ENCODE measurements around the gene CHST5. TPM values are rescaled to one million over a fixed set of nuclear protein-coding genes. Genes with fewer than 3 reads are reported as not detected.

Gene CHST5
- total and polyA plus RNA-seq, 2 experiments from 2014 or later: not detected

DNA sequence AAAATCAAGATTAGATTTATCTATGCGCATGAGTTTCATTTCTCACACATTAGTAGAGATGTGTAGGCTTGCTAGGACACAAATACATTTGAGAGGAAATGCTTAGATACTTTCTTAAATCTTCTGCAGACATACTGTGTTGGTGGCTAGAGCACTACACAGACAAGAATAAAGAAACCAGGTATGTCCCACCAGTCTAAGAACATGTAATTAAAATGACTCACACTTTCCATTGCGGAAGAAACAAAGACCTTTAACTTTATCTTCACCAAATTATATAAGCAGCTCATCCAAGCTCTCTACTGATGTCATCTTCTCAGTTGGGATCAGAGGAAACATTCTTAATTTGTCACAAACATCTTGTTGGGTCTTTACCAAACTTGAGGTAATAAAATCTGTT lies 42.8 kb upstream of the CHST5 start:
- TF ChIP-seq EZH2 (IDR thresholded peaks at IDR 0.05; ENCODE audit: borderline replicate concordance) (no peak), EZH2phosphoT487 (IDR thresholded peaks at IDR 0.05; ENCODE audit: low read depth, severe bottlenecking, unreplicated experiment) (no peak)
- TF ChIP-seq, protein P1, sequence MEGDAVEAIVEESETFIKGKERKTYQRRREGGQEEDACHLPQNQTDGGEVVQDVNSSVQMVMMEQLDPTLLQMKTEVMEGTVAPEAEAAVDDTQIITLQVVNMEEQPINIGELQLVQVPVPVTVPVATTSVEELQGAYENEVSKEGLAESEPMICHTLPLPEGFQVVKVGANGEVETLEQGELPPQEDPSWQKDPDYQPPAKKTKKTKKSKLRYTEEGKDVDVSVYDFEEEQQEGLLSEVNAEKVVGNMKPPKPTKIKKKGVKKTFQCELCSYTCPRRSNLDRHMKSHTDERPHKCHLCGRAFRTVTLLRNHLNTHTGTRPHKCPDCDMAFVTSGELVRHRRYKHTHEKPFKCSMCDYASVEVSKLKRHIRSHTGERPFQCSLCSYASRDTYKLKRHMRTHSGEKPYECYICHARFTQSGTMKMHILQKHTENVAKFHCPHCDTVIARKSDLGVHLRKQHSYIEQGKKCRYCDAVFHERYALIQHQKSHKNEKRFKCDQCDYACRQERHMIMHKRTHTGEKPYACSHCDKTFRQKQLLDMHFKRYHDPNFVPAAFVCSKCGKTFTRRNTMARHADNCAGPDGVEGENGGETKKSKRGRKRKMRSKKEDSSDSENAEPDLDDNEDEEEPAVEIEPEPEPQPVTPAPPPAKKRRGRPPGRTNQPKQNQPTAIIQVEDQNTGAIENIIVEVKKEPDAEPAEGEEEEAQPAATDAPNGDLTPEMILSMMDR (IDR thresholded peaks at IDR 0.05; ENCODE audit: poor library complexity): no peak
- WGBS (ENCODE audit: low lambda C conversion rate, missing lambda C conversion rate): 92% methylated on average over 2 of the region's 2 CpGs

DNA sequence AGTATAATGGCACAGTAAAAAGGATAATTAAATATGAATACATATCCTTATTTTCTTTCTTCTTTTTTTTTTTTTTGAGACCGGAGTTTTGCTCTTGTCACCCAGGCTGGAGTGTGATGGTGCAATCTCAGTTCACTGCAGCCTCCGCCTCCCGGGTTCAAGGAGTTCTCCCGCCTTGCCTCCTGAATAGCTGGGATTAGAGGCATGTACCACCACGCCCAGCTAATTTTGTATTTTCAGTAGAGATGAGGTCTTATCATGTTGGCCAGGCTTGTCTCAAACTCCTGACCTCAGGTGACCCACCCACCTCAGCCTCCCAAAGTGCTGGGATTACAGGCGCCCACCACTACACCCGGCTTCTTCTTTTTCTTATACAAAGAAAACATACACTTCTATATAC lies 42.3 kb upstream of the CHST5 start:
- no peaks in the 10 kb centered on the region for H3K4me1 ChIP-seq (ENCODE audit: insufficient read depth)
- no peak overlapping the region for H3K27ac ChIP-seq
- no peaks in the 10 kb centered on the region for H3K9me2 ChIP-seq (replicated peaks; ENCODE audit: insufficient read depth)
- no peaks in the 10 kb centered on the region for H3K36me3 ChIP-seq (replicated peaks; ENCODE audit: insufficient read depth, low read depth)
- no peak for TF ChIP-seq EZH2 (IDR thresholded peaks at IDR 0.05; ENCODE audit: borderline replicate concordance)
- TF ChIP-seq, protein P1 (IDR thresholded peaks at IDR 0.05; ENCODE audit: poor library complexity): no peak
- no peak for TF ChIP-seq EZH2phosphoT487 (IDR thresholded peaks at IDR 0.05; ENCODE audit: low read depth, severe bottlenecking, unreplicated experiment)
- H3K79me2 ChIP-seq: no peaks in the 10 kb centered on the region
- DNase-seq (ENCODE audit: low spot score): no peak
- 95% methylated on average over 7 of the region's 7 CpGs for WGBS (ENCODE audit: low lambda C conversion rate, missing lambda C conversion rate)
- no peaks in the 10 kb centered on the region for H3K9me3 ChIP-seq (ENCODE audit: low read depth)
- no peak overlapping the region for H3K4me2 ChIP-seq
- H3K4me3 ChIP-seq: no peak overlapping the region
- H4K20me1 ChIP-seq (ENCODE audit: insufficient read depth, poor library complexity, severe bottlenecking): peaks cover 10% of the 10 kb centered on the region
- no peak overlapping the region for H2AFZ ChIP-seq
- H3K27me3 ChIP-seq: no peaks in the 10 kb centered on the region

More for the DNA sequence above, 42.8 kb upstream of the CHST5 start:
- Histone ChIP-seq H3K4me2 (no peak overlapping the region), H3K27me3 (no peaks in the 10 kb centered on the region), H3K27ac (no peak overlapping the region), H3K36me3 (replicated peaks; ENCODE audit: insufficient read depth, low read depth) (no peaks in the 10 kb centered on the region), H3K4me1 (ENCODE audit: insufficient read depth) (no peaks in the 10 kb centered on the region), H3K9me2 (replicated peaks; ENCODE audit: insufficient read depth) (no peaks in the 10 kb centered on the region), H4K20me1 (ENCODE audit: insufficient read depth, poor library complexity, severe bottlenecking) (peaks cover 9% of the 10 kb centered on the region), H2AFZ (no peak overlapping the region), H3K79me2 (no peaks in the 10 kb centered on the region), H3K4me3 (no peak overlapping the region), H3K9me3 (ENCODE audit: low read depth) (no peaks in the 10 kb centered on the region)
- DNase-seq (ENCODE audit: low spot score): no peak

DNA sequence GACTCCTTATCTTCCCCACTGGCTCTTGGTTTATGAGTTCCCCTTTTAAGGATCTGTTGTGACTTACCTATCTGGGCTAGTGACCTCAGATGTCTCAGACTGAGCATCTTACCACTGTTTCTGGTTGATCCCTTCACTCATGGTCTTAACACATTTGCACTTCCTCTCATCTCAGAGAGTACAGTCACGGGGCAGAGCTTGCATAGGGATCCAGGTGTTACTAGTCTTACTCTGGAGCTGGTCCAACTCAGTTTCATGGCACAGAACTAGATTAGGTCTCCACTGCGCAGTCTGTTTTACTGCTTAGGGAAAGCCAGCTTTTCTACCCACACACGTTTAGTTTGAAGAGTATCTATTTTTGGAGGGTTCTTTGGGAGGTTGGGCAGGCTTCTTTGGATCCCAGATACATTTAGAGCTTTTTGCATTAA lies 40.5 kb upstream of the CHST5 start:
- H3K4me2 ChIP-seq: no peak overlapping the region
- H3K4me1 ChIP-seq (ENCODE audit: insufficient read depth): no peaks in the 10 kb centered on the region
- no peaks in the 10 kb centered on the region for H3K27me3 ChIP-seq
- H3K27ac ChIP-seq: no peak overlapping the region
- H3K79me2 ChIP-seq: peaks cover 6% of the 10 kb centered on the region
- no peaks in the 10 kb centered on the region for H3K9me2 ChIP-seq (replicated peaks; ENCODE audit: insufficient read depth)
- H3K9me3 ChIP-seq (ENCODE audit: low read depth): no peaks in the 10 kb centered on the region
- peaks cover 14% of the 10 kb centered on the region for H4K20me1 ChIP-seq (ENCODE audit: insufficient read depth, poor library complexity, severe bottlenecking)
- no peaks in the 10 kb centered on the region for H3K36me3 ChIP-seq (replicated peaks; ENCODE audit: insufficient read depth, low read depth)
- no peak for DNase-seq (ENCODE audit: low spot score)
- TF ChIP-seq EZH2 (IDR thresholded peaks at IDR 0.05; ENCODE audit: borderline replicate concordance) (no peak), EZH2phosphoT487 (IDR thresholded peaks at IDR 0.05; ENCODE audit: low read depth, severe bottlenecking, unreplicated experiment) (no peak)
- TF ChIP-seq, protein P1 (IDR thresholded peaks at IDR 0.05; ENCODE audit: poor library complexity): no peak
- H2AFZ ChIP-seq: no peak overlapping the region
- WGBS (ENCODE audit: low lambda C conversion rate, missing lambda C conversion rate): 82% methylated on average over 3 of the region's 3 CpGs
- H3K4me3 ChIP-seq: no peak overlapping the region

DNA sequence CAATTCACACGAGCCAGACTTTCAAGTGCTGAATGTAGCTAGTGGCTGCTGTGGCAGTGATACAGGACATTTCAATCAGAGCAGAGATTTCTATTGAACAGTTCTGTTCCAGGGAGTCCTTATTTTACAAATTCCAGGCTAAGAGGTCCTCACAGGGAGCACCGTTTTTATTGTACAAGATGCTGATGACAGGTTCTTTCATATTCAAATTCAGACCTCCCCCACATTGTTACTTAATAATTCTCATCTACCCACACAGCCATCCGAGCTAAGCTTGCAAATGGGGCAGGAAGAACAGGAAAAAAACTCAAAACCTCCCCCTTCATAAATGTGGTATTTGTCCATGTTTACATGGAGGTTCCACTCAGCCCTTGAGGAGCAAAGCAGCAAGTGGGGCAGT lies 40.0 kb upstream of the CHST5 start:
- TF ChIP-seq EZH2 (IDR thresholded peaks at IDR 0.05; ENCODE audit: borderline replicate concordance) (no peak), EZH2phosphoT487 (IDR thresholded peaks at IDR 0.05; ENCODE audit: low read depth, severe bottlenecking, unreplicated experiment) (no peak)
- TF ChIP-seq, protein P1 (IDR thresholded peaks at IDR 0.05; ENCODE audit: poor library complexity): no peak
- Histone ChIP-seq H3K4me2 (no peak overlapping the region), H3K79me2 (peaks cover 9% of the 10 kb centered on the region), H3K4me1 (ENCODE audit: insufficient read depth) (no peaks in the 10 kb centered on the region), H4K20me1 (ENCODE audit: insufficient read depth, poor library complexity, severe bottlenecking) (peaks cover 14% of the 10 kb centered on the region), H2AFZ (no peak overlapping the region), H3K9me2 (replicated peaks; ENCODE audit: insufficient read depth) (no peaks in the 10 kb centered on the region), H3K27me3 (no peaks in the 10 kb centered on the region), H3K36me3 (replicated peaks; ENCODE audit: insufficient read depth, low read depth) (no peaks in the 10 kb centered on the region), H3K4me3 (no peak overlapping the region), H3K27ac (no peak overlapping the region), H3K9me3 (ENCODE audit: low read depth) (no peaks in the 10 kb centered on the region)
- no peak for DNase-seq (ENCODE audit: low spot score)
- WGBS (ENCODE audit: low lambda C conversion rate, missing lambda C conversion rate): 82% methylated on average over 3 of the region's 3 CpGs

Measured in hepatocyte (in vitro differentiated cells).